Anterior cingulate cortex (tissue), 58 donors: ENCODE data around the gene EHBP1L1.

Experiments used
- DNase-seq, 58 donors: peaks; one replicate each; lab custom pipeline; 2025; lab: John Stamatoyannopoulos, UW

The EHBP1L1 gene

DNA sequence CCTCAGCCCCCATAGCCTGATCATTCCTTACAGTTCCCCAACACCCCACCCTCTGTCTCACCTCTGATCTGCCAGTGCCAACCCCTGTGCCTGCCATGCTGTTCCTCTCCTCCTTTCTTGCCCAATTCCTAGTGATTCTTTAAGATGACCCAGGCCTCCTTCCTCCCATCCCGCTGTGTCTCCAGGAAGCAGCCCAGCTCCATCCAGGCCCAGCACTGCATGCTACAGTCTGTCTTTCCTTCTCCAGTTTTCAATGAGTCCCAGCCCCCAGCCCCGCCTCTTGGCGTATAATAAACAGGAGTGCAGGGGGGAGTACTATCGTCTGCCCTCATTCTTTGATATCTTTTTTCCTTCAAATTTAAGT lies 30.0 kb upstream of the EHBP1L1 start:
- DNase-seq, result no peak

GRCh38 chr11:65546217-65546958 lies 29.5 kb upstream of the EHBP1L1 start:
- DNase-seq, result peak in 24 of 58 donors; percentile 18 to 62 (median 30)

- DNase-seq, result no peak
These were observed 28.3 kb upstream of the EHBP1L1 start for GRCh38 chr11:65547446-65548125.

DNA sequence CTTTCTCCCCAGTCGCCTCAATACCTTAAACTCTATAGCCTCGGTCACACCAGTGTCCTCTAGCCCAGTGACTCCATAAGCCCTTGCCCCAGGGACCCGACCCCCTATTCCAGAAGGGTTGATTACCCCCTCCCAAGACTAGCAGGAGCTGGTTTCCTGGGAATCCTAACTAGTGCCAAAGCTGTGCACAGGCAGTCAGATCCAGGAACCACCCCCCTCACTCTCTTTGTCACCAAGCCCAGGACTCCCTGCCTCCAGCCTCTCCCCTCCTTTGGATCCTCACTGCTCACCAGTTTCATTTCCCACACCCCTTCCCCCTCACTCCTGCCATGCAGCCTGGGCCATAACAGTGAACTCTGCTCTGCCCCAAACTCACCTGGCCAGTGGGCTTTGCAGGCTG lies 27.5 kb upstream of the EHBP1L1 start:
- DNase-seq, result no peak

DNA sequence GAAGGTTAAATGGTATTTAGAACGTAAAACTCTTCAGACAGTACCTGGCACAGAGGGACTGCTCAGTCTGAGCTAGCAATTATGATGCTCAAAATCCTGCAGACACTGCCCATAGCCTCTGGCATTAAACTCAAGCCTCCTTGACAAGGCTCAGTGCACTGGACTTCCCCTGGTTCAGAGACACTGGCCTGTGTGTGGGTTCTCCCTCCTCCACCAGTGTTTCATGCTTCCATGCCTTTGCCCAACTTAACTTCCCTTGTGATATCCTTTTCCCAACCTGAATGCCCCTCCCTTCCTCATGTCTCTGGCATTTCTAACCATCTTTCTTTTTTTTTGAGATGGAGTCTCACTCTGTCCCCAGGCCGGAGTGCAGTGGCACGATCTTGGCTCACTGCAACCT lies 26.8 kb upstream of the EHBP1L1 start:
- no peak for DNase-seq

GRCh38 chr11:65551572-65552387 lies 24.1 kb upstream of the EHBP1L1 start:
- DNase-seq, result peak in 4 of 58 donors; percentile 11 to 28 (median 26)

DNA sequence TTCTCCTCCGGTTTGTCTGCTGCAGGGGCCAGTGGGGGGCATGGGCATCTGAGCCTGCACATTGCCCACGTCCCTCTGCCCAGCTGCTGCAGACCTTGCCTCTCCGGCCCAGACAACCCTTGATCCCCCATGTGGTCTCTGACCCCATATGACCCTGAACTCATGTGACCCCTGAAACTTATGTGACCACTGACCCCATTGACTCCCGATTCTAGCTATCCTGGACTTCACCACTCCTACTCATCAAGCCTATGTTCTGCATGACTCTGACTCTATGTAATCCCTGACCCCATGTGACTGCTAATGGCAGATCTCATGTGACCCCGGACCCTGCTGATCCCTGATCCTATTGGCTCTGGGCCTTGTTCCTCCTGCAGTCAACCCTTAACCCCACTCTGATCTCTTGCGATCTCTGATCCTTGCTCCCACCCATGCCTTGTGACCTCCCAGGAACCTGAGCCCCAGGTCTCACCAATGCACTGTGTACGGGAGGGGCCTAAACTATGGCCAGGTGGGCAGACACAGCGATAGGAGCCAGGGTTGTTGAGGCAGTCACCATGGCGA lies 23.4 kb upstream of the EHBP1L1 start:
- no peak for DNase-seq

DNA sequence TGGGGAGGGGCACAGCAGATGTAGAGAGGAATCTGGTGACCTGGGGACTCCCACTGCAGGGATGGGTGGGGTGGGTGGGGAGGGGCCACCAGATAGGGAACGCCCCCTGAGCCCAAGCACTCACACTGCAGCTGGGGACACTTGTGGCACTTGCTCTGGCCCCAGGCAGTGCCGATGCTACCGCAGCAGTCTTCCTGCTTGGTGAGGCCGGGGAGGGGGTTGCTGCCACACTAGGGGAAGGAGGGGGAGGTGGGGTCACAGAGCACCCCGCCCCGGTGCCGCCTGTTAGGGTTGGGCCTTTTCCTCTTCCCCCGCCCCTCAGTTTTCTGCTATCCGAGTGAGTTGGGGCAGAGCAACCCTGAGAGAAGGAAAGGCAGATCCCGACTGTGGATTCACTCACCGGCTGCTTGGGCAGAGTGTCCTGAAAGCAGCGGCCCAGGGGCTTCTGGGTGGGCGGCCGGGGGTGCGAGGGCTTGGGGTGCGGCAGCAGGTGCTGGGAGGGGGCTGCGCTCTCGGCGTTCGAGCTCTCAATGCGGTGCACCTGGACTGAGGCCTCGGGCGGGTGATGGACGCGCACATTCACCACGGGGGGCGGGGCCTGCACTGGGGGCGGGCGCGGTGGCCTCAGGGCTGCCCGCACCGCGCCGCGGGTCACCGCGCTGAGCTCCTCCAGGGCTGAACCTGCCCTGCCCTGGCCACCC lies 22.4 kb upstream of the EHBP1L1 start:
- DNase-seq, result no peak

- no peak for DNase-seq
These were observed 21.6 kb upstream of the EHBP1L1 start for GRCh38 chr11:65554057-65554818.

- no peak for DNase-seq
These were observed 20.9 kb upstream of the EHBP1L1 start for GRCh38 chr11:65554842-65555430.

GRCh38 chr11:65555693-65556231 lies 20.1 kb upstream of the EHBP1L1 start:
- peak in 2 of 58 donors; percentile 10 to 43 for DNase-seq

DNA sequence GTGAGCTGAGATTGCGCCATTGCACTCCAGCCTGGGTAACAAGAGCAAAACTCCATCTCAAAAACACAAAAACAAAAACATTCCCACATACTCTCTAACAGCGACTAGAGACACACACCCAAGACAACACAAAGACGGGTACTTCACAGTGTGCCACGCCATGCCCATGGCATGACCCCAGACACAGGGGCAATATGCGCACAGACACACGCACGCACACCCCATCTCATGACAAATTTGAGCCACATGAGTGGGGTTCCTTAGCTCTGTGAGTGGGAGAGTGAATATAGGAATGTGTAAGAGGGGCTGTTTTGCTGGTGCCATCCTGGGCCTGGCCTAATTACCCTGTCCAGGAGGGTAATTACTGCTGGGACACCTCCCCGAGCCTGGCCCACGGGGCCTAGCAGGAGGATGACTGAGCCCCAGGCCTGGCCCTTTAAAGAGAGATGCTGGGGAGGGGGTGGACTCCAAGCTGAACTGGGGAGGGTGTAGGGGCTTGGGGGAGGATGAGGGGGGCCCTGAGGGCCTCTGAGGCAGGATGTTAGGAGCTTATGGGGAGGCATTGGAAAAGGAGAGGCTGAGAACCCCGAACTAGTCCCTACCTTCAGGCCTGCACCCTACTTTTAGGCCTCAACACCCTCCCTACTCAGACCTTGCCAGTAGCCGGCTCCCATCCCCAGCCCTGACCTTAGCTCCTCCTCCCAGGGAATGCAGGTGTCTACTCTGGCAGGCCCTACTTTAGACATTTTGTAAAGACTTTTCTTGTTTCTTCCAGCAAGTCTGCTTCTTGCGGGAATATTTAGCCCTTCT lies 19.2 kb upstream of the EHBP1L1 start:
- DNase-seq, result no peak

DNA sequence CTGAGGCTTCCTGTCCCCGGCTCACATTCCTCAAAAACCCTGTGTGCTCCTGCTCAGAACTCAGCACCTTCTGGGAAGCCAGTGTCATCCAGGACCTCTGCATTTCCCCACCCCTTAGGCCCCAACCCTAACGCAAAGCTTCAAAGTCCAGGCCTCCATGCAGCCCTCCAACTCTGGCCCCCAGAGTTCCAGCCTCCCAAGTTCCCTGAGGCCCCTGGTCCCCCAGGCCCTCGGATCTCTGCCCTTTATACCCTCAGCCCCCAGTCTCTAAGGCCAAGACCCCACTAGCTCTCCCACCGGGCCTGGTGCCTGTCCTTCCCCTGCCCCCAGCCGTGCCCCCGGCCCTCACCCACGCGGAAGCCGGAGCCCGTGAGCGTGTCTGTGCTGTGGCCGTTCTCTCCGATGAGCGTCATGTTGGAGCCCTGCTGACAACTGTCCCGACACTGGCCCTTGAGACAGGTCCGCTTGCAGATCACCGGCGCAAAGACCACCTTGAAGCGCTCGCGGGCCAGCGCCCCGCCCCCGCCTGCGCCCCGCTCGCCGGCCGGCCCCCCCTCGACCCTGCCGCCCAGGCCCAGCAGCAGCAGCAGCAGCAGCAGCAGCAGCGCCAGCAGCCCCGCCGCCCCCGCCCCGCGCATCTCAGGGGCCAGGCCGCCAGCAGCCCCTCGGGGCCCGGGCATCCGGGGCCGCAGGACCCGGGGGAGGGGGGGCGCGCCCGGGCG lies 18.4 kb upstream of the EHBP1L1 start:
- DNase-seq, result peak in 16 of 58 donors; percentile 24 to 53 (median 39)

DNA sequence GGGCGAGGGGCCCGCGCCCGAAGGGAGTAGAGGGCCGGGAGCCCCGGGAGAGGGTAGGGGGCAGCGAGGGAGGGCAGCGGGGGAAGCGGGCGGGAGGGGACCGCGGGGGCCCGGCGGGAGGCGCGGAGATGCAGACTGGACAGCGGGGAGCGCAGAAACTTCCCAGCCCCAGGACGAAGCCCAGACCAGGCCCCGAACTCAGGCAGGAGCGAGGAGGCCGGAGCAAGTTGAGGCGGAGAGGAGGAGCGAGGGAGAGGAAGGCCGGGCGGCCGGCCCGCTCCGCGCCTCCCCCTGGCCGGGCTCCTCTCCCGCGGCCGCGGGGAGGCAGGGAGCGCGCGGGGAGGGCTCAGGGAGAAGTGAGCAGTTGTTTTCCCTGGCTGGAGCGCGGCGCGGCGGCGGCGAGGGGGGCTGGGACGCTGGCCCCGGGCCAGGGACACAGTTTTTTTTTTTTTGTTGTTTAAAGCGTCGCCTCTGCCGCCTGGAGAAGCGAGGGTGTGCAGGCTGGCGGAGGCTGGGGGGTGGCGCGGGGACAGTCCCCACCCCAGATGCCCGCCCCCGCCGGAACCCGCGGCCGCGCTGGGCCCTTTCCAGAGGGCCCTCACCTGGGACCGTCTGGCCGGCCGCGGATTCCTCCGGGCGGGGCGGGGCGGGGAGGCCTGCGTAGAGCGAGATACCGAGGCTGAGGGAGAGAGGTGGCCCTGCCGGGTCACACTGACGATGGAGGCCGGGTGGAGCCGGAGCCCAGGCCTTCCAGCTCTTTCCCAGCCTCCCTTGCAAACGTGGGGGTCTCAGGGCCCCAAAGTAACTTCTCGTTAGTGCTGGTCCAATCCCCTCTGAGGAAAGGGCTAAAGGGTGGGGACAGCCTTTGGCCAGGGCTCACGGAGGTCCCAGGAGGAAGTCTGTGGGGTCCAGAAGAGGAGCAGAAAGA lies 17.6 kb upstream of the EHBP1L1 start, which contains the start of gene LTBP3:
TSS of gene LTBP3 (minus strand) at position 358 of the 928 bp plus-strand sequence. CDS start 400 bp downstream, outside the sequence.
- peak in 57 of 58 donors; percentile 16 to 89 (median 78) for DNase-seq

GRCh38 chr11:65558930-65559509 lies 16.8 kb upstream of the EHBP1L1 start:
- peak in 48 of 58 donors; percentile 26 to 79 (median 60) for DNase-seq

DNA sequence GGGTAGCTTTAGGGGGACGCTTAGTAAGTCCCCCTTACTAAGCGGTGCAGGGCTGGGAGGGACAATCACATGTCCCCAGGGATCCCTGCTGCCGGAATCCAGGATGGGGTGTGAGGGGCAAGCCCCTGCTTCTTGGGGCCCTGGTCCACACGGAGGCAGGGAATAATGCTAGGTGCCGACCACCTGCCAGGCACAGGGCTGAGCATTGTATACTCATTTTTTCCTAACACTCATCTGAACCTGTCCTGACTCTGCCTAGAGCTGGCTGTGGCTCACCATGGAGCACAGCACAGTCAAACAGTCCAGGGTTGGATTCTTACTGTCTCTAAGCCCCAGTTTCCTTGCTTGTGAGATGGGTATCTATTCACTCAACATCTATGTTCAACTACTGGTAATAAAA lies 16.3 kb upstream of the EHBP1L1 start:
- DNase-seq, result peak in 1 of 58 donors; percentile 51
